AG10803 (cell line): ENCODE measurements around the gene CDH4.
A peak's percentile ranks its signal among the peaks of the same experiment; 100 is the strongest.

Experiments
- DNase-seq: peaks from one replicate; pipeline ENCODE4 v3.0.0; 2010; ENCODE audit warnings: low read depth
- H3K4me3 ChIP-seq: 2 replicates; pipeline ENCODE4 v1.5.1; 2011; ENCODE audit warnings: mild to moderate bottlenecking, low read length, control low read depth
- CTCF ChIP-seq: conservative IDR thresholded peaks from 2 replicates; pipeline ENCODE4 v1.5.1; 2011; ENCODE audit warnings: mild to moderate bottlenecking, low read length, control low read depth, inconsistent platforms

Gene CDH4

GRCh38 chr20:61828891-61829290 is 576.8 kb downstream of the CDH4 start:
- TF ChIP-seq CTCF = no peak
- no peak for DNase-seq
- no peak overlapping the region for H3K4me3 ChIP-seq

- TF ChIP-seq CTCF = no peak
- DNase-seq = no peak
- H3K4me3 ChIP-seq = no peak overlapping the region
Observed at GRCh38 chr20:61829526-61829925, 577.5 kb downstream of the CDH4 start.

GRCh38 chr20:61830241-61830930 is 578.3 kb downstream of the CDH4 start:
- TF ChIP-seq CTCF = no peak
- H3K4me3 ChIP-seq = no peak overlapping the region
- DNase-seq = no peak

GRCh38 chr20:61830991-61831390 is 578.9 kb downstream of the CDH4 start:
- no peak for TF ChIP-seq CTCF
- H3K4me3 ChIP-seq = no peak overlapping the region
- DNase-seq = no peak

DNA sequence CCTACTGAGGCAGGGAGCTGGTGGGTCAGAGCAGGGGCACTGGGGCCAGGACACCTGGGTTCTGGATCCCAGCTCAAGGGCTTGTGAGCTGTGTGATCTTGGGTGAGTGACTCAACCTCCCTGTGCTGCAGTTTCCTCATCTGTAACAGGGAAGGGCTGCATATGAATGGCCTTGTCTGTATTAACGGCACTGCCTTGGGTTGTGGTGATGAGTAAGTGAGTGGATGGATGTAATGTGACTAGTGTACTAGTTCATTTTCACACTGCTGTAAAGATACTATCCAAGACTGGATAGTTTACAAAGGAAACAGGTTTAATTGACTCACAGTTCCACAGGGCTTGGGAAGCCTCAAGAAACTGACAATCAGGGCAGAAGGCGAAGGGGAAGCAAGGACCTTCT is 580.1 kb downstream of the CDH4 start:
- DNase-seq = no peak
- no peak for TF ChIP-seq CTCF
- no peak overlapping the region for H3K4me3 ChIP-seq

DNA sequence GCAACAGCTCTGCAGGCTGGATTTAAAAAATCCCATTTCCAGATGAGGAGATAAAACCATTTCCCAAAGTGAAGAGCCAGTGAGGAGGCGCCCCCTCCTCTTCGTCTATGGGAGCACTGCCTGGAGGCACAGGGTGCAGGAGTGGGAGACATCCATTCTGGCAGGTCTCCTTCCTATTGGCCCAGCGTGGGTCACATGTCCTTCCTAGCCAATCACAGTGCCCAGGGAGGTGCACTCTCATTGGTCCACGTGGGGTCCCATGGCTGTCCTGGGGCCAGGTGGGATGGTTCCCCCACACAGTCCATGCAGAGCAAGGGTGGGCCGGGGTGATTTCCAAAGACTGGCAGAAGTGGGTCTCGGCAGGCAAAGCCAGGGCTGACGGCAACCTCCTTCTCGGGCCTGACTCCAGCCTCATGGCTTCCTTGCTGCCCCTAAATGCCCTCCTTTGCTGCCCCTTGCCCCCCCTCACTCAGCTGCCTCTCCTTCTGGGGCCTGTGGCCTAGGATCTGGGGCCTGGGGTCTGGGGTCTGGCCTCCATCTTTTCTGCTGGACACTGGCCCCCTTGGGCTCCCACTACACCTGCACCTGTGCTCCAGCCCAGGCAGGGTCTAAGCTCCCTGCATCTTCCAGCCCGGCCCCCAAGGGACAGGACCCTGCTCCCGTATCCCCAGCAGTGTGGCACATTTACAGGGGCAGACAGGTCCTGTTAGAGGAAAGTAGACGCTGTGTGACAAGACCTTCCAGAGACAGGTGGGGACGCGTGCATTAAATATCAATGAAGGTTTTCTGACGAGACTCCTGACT is 581.9 kb downstream of the CDH4 start:
- no peak for TF ChIP-seq CTCF
- H3K4me3 ChIP-seq = no peak overlapping the region
- DNase-seq = no peak

- DNase-seq = peak; percentile 41
- no peak overlapping the region for H3K4me3 ChIP-seq
- TF ChIP-seq CTCF = no peak
Observed at GRCh38 chr20:61835301-61835700, 583.2 kb downstream of the CDH4 start.
